HG02970 (cell line): Measurements from ENCODE around the gene AUNIP.

Source experiments
- ATAC-seq: cut with Tn5 transposase; IDR thresholded peaks from one replicate; pipeline ENCODE4 v1.9.1; 2021; ENCODE audit warnings: mild to moderate bottlenecking, moderate library complexity, moderate number of reproducible peaks; ENCODE audit not compliant: unreplicated experiment, low FRiP score

The AUNIP gene

GRCh38 chr1:25834894-25835293, 24.4 kb downstream of the AUNIP start:
- no peak for ATAC-seq

- ATAC-seq = no peak
Observed at GRCh38 chr1:25833158-25833557, 26.1 kb downstream of the AUNIP start.

GRCh38 chr1:25832336-25833037, 26.8 kb downstream of the AUNIP start:
- ATAC-seq = no peak

GRCh38 chr1:25831569-25832196, 27.6 kb downstream of the AUNIP start:
- no peak for ATAC-seq

- no peak for ATAC-seq
Observed at GRCh38 chr1:25829046-25829445, 30.2 kb downstream of the AUNIP start.

- ATAC-seq = no peak
Observed at GRCh38 chr1:25828491-25828890, 30.8 kb downstream of the AUNIP start.

- ATAC-seq = no peak
Observed at GRCh38 chr1:25826571-25826970, 32.7 kb downstream of the AUNIP start.

GRCh38 chr1:25825605-25826004, 33.7 kb downstream of the AUNIP start:
- no peak for ATAC-seq

GRCh38 chr1:25821630-25822091, 37.6 kb downstream of the AUNIP start:
- ATAC-seq = no peak

- ATAC-seq = no peak
Observed at GRCh38 chr1:25821112-25821476, 38.2 kb downstream of the AUNIP start.

- peak; percentile 37 for ATAC-seq
Observed at GRCh38 chr1:25820247-25821111, 38.8 kb downstream of the AUNIP start.

GRCh38 chr1:25819491-25820246, 39.6 kb downstream of the AUNIP start, which contains the start of gene MTFR1L:
Gene MTFR1L (plus strand): TSS chr1:25819954. CDS start chr1:25823105, 3,151 bp downstream.
- ATAC-seq = peak; percentile 79

GRCh38 chr1:25818569-25818968, 40.7 kb downstream of the AUNIP start:
- no peak for ATAC-seq

- ATAC-seq = no peak
Observed at GRCh38 chr1:25817840-25818501, 41.3 kb downstream of the AUNIP start.

- no peak for ATAC-seq
Observed at GRCh38 chr1:25816112-25816718, 43.0 kb downstream of the AUNIP start.

GRCh38 chr1:25815208-25816111, 43.8 kb downstream of the AUNIP start:
- no peak for ATAC-seq

GRCh38 chr1:25814549-25815087, 44.6 kb downstream of the AUNIP start:
- no peak for ATAC-seq
